Measurements from ENCODE around the gene CDHR2.

The CDHR2 gene

DNA sequence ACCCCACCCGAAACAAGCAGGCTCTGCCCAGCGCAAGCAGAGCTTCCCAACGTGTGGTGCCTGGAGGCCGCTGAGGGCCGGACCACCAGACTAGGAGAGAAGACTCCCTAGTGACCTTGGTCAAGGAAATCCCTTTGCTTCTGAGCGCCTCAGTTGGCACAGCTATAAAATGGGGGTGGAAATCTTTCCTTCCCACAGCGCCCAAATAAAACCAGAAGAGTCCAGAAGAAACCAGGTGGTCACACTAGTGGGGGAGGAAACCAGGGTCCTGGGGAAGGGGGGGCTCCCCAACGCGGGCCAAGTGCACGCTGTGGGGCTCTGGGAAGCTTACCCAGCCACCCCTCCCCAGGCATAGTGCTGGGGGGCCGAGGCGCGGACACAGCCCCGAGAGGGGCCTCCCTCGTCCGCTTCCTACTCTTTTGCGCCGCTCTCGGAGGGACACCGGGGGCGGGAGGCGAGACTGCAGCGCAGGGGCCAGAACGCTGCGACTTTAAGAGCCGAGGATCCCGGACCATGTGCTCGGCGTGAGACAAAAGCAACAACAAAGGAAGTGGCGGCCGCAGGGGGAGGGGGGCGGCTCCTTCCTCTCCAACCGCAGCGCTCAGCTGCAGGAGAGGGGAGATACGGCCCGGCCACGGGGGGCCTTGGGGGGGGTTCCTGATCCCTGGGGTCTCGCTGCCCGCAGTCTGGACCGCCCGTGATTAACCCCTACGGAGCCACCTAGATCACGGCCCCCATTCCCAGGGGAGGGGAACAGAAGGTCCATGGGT, 12.8 kb upstream of the CDHR2 start:
- TF ChIP-seq, protein P1, sequence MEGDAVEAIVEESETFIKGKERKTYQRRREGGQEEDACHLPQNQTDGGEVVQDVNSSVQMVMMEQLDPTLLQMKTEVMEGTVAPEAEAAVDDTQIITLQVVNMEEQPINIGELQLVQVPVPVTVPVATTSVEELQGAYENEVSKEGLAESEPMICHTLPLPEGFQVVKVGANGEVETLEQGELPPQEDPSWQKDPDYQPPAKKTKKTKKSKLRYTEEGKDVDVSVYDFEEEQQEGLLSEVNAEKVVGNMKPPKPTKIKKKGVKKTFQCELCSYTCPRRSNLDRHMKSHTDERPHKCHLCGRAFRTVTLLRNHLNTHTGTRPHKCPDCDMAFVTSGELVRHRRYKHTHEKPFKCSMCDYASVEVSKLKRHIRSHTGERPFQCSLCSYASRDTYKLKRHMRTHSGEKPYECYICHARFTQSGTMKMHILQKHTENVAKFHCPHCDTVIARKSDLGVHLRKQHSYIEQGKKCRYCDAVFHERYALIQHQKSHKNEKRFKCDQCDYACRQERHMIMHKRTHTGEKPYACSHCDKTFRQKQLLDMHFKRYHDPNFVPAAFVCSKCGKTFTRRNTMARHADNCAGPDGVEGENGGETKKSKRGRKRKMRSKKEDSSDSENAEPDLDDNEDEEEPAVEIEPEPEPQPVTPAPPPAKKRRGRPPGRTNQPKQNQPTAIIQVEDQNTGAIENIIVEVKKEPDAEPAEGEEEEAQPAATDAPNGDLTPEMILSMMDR (IDR thresholded peaks at IDR 0.05; ENCODE audit: insufficient read depth, low read depth, low read length, missing control alignments): no peak
- H3K4me3 ChIP-seq (ENCODE audit: low read depth, low read length): peak overlapping the region; percentile 76
- DNase-seq (ENCODE audit: low read depth): peak; percentile 88

DNA sequence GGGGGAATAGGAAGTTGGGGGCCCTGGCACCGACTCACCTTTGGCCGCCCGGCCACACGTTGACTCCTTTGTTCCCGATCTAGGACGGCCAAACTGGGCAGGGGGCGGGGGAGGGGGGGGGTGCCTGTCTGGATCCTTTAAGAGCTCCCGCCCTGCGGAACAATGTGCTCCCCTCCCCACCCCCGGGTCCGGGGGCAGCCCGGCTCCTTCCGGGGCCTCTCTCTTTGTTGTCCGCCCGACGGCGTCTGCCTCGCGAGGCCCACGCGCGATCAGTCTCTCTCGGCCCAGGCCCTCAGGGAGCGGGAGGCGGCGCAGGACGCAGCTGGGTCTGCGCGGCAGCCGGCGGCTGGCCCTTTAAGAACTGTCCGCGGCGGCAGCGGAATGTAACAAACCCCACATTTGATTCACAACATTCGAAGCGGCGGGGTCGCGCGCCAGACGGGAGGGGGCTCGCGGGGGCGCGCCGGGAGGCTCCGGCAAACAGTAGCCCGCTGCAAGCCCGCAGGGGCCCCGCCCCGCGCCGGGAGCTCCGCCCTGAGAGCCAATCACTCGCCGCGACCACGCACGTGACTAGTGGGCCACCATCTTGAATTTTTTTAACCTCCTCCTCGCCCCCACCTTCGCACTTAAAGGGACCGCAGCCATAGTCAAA, 12.1 kb upstream of the CDHR2 start, which contains the start of gene RNF44:
TSS of gene RNF44 (minus strand) at position 501 of the 652 bp plus-strand sequence. CDS start 4,930 bp downstream, outside the sequence.
- TF ChIP-seq, protein P1 (IDR thresholded peaks at IDR 0.05; ENCODE audit: insufficient read depth, low read depth, low read length, missing control alignments): no peak
- H3K4me3 ChIP-seq (ENCODE audit: low read depth, low read length): peak within 1 kb of the TSS; percentile 76
- DNase-seq (ENCODE audit: low read depth): peak; percentile 98

DNA sequence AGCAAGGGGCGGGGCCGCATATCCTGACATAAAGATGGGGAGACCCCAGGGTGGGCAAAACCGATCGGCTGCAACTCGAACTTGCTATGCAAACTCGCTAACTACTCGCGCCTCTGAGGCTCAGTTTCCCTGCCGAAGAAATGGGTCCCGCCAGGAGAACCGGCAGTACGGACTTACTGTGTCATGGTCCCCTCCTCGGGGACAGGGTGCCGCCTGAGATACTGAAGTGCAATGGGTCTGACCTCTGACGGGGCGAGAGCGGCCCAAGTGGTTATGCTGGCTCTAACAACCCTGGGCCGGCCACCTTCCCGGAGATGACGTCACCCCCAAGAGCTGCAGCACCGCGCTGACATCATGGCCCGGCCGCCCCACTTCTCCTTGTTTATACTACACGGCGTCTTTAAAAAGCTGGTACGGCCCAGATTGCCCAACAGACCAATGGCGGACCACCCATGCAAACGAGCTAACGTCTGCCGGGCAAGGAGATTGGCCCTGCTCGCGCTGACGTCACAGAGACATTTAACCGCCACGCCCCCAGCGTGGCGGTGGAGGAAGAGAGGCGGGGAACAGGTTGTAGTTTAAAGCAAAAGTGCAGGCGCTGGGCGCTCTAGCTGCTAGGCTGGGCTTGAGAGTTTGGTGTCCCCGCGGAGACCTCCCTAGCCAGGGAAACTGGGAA, 11.4 kb upstream of the CDHR2 start:
- H3K4me3 ChIP-seq (ENCODE audit: low read depth, low read length): peak overlapping the region; percentile 76
- peak; percentile 99 for DNase-seq (ENCODE audit: low read depth)
- TF ChIP-seq, protein P1 (IDR thresholded peaks at IDR 0.05; ENCODE audit: insufficient read depth, low read depth, low read length, missing control alignments): no peak

DNA sequence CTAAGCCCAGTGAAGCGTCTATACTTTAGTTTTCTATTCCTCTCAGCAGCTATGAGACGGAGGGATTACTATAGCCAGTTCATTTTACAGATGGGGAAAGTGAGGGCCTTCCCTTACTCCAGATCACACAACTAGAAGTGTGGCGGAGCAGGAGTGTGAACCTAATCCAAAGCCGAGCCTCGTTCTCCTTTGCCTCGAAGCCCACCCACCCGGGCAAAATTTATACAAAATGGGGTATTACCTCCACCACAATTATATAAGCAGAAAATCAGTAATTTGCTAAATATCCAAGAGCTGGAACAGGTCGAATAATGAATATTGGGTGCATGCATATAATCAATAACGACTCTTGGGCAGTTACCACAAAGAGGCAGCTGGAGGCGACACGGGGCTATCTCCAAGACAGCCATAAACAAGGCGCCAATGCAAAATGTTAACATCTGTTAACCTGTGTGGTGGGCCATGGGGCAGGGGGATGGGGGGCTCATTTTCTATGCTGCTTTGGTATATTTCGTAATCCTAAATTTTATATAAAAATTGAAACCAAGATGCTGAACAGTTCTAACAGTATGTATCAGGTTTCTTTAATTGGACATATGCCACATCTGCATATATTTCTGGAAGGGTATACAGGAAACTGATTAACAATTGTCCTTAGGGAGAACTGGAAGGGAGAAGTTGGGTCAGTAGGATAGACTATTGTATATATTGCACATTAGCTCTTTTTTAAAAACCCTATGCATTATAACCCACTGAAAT, 10.7 kb upstream of the CDHR2 start:
- H3K4me3 ChIP-seq (ENCODE audit: low read depth, low read length): peak overlapping the region; percentile 15
- no peak for DNase-seq (ENCODE audit: low read depth)
- TF ChIP-seq, protein P1 (IDR thresholded peaks at IDR 0.05; ENCODE audit: insufficient read depth, low read depth, low read length, missing control alignments): no peak

DNA sequence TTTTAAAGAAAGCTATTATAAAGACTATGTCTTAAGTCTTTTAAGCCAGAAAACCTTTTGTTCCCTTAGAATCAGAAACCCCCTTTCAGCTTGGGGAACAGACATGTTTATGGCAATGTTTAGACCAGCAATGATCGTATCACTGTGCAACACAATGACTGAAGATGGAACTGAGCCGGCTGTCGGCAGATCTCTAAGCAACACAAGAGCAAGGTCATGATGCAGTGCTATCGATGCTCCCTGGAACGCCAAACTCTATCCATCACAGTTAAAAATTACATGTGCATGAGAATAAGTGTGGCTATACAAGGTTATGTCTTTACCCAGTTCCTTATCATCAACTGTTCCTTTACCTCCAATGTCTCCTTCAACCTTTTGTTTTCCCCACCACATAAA, 10.2 kb upstream of the CDHR2 start:
- H3K4me3 ChIP-seq (ENCODE audit: low read depth, low read length): no peak overlapping the region
- no peak for DNase-seq (ENCODE audit: low read depth)
- TF ChIP-seq, protein P1 (IDR thresholded peaks at IDR 0.05; ENCODE audit: insufficient read depth, low read depth, low read length, missing control alignments): no peak

DNA sequence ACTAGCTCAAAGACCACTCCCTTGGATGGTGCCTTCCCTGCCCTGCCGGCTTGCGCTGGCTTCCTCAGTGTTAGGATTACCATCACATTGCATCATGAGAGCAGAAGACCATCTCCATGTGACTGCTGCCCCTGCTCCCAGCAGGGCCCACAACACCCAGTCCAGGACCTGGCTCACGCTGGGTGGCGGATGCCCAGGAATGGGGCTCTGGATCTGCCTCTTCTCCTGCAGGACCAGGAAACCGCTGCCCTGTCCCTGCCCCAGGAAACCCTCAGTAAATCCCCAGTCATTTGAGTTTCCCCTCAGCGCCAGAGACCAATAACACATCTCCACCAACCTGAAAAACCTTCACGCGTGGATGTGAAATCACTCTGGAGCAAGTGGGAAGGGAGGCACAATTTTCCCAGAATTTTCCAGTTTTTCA, 8.7 kb upstream of the CDHR2 start:
- H3K4me3 ChIP-seq (ENCODE audit: low read depth, low read length): no peak overlapping the region
- TF ChIP-seq, protein P1 (IDR thresholded peaks at IDR 0.05; ENCODE audit: insufficient read depth, low read depth, low read length, missing control alignments): no peak
- no peak for DNase-seq (ENCODE audit: low read depth)

Data from GM12865 (cell line).